ENCODE measurements around the gene PLXNA2.

Gene PLXNA2

GRCh38 chr1:208192995-208193394, 51.2 kb downstream of the PLXNA2 start:
- no peak for ATAC-seq
- no peak for TF ChIP-seq BACH2 (CRISPR knock-in tag; IDR thresholded peaks at IDR 0.05; ENCODE audit: borderline replicate concordance)
- no peak for TF ChIP-seq TOX (CRISPR knock-in tag; IDR thresholded peaks at IDR 0.05; ENCODE audit: borderline replicate concordance)
- no peak for TF ChIP-seq GLIS3 (CRISPR knock-in tag; IDR thresholded peaks at IDR 0.05)
- TF ChIP-seq CREB5 (CRISPR knock-in tag; IDR thresholded peaks at IDR 0.05; ENCODE audit: low read depth): no peak
- TF ChIP-seq ZFP30 (CRISPR knock-in tag; IDR thresholded peaks at IDR 0.05): no peak
- no peak for TF ChIP-seq ZNF565 (CRISPR knock-in tag; conservative IDR thresholded peaks at IDR 0.05; ENCODE audit: low read depth)
- TF ChIP-seq TSHZ2 (CRISPR knock-in tag; IDR thresholded peaks at IDR 0.05): no peak
- no peak for TF ChIP-seq ZFP3 (CRISPR knock-in tag; IDR thresholded peaks at IDR 0.05)
- TF ChIP-seq PATZ1 (CRISPR knock-in tag; IDR thresholded peaks at IDR 0.05; ENCODE audit: borderline replicate concordance): no peak
- no peak for TF ChIP-seq ZC3H10 (CRISPR knock-in tag; IDR thresholded peaks at IDR 0.05)
- TF ChIP-seq ISL1 (CRISPR knock-in tag; IDR thresholded peaks at IDR 0.05): no peak
- no peak for TF ChIP-seq TCF4 (CRISPR knock-in tag; IDR thresholded peaks at IDR 0.05; ENCODE audit: borderline replicate concordance)
- no peak for TF ChIP-seq OSR1 (CRISPR knock-in tag; IDR thresholded peaks at IDR 0.05)
- no peak for TF ChIP-seq ZNF8 (CRISPR knock-in tag; IDR thresholded peaks at IDR 0.05)
- no peak for TF ChIP-seq ZNF70 (CRISPR knock-in tag; IDR thresholded peaks at IDR 0.05)
- TF ChIP-seq POU6F1 (CRISPR knock-in tag; IDR thresholded peaks at IDR 0.05; ENCODE audit: borderline replicate concordance, low read depth): no peak
- no peak for TF ChIP-seq RARB (CRISPR knock-in tag; IDR thresholded peaks at IDR 0.05)
- no peak for TF ChIP-seq CSDC2 (CRISPR knock-in tag; IDR thresholded peaks at IDR 0.05)

- no peak for ATAC-seq
- no peak for TF ChIP-seq PATZ1 (CRISPR knock-in tag; IDR thresholded peaks at IDR 0.05; ENCODE audit: borderline replicate concordance)
- no peak for TF ChIP-seq ZNF565 (CRISPR knock-in tag; conservative IDR thresholded peaks at IDR 0.05; ENCODE audit: low read depth)
- no peak for TF ChIP-seq RARB (CRISPR knock-in tag; IDR thresholded peaks at IDR 0.05)
- TF ChIP-seq CSDC2 (CRISPR knock-in tag; IDR thresholded peaks at IDR 0.05): no peak
- no peak for TF ChIP-seq TSHZ2 (CRISPR knock-in tag; IDR thresholded peaks at IDR 0.05)
- TF ChIP-seq POU6F1 (CRISPR knock-in tag; IDR thresholded peaks at IDR 0.05; ENCODE audit: borderline replicate concordance, low read depth): no peak
- TF ChIP-seq CREB5 (CRISPR knock-in tag; IDR thresholded peaks at IDR 0.05; ENCODE audit: low read depth): no peak
- no peak for TF ChIP-seq ISL1 (CRISPR knock-in tag; IDR thresholded peaks at IDR 0.05)
- no peak for TF ChIP-seq PPARA (CRISPR knock-in tag; IDR thresholded peaks at IDR 0.05; ENCODE audit: borderline replicate concordance)
- no peak for TF ChIP-seq SNAI2 (CRISPR knock-in tag; IDR thresholded peaks at IDR 0.05)
- no peak for TF ChIP-seq TOX (CRISPR knock-in tag; IDR thresholded peaks at IDR 0.05; ENCODE audit: borderline replicate concordance)
- no peak for TF ChIP-seq CSRNP3 (CRISPR knock-in tag; IDR thresholded peaks at IDR 0.05)
- TF ChIP-seq TCF4 (CRISPR knock-in tag; IDR thresholded peaks at IDR 0.05; ENCODE audit: borderline replicate concordance): no peak
- no peak for TF ChIP-seq ZNF70 (CRISPR knock-in tag; IDR thresholded peaks at IDR 0.05)
- TF ChIP-seq OSR1 (CRISPR knock-in tag; IDR thresholded peaks at IDR 0.05): no peak
- TF ChIP-seq ZC3H10 (CRISPR knock-in tag; IDR thresholded peaks at IDR 0.05): no peak
Observed at GRCh38 chr1:208190784-208191183, 53.4 kb downstream of the PLXNA2 start.
